Measurements from ENCODE around the gene MYH14.

Gene MYH14

GRCh38 chr19:50176775-50177174, 26.6 kb upstream of the MYH14 start:
- DNase-seq (ENCODE audit: low read depth, low spot score), result no peak
- in situ Hi-C loops (cut with HindIII; ENCODE audit: low sequenced_read_pairs), result no loop called here

GRCh38 chr19:50178320-50178719, 25.1 kb upstream of the MYH14 start:
- no peak overlapping the region for H3K4me3 ChIP-seq (ENCODE audit: low read depth, low read length)
- no peak for DNase-seq (ENCODE audit: low read depth, low spot score)
- no peak for TF ChIP-seq CTCF (IDR thresholded peaks at IDR 0.05; ENCODE audit: low read depth, low read length)
- in situ Hi-C loops (cut with HindIII; ENCODE audit: low sequenced_read_pairs), result no loop called here

More at GRCh38 chr19:50176775-50177174, 26.6 kb upstream of the MYH14 start:
- no peak for TF ChIP-seq CTCF (IDR thresholded peaks at IDR 0.05; ENCODE audit: low read depth, low read length)
- no peak overlapping the region for H3K4me3 ChIP-seq (ENCODE audit: low read depth, low read length)

GRCh38 chr19:50178859-50179537, 24.4 kb upstream of the MYH14 start:
- H3K4me3 ChIP-seq (ENCODE audit: low read depth, low read length), result no peak overlapping the region
- in situ Hi-C loops (cut with HindIII; ENCODE audit: low sequenced_read_pairs), result no loop called here
- no peak for DNase-seq (ENCODE audit: low read depth, low spot score)
- TF ChIP-seq CTCF (IDR thresholded peaks at IDR 0.05; ENCODE audit: low read depth, low read length), result no peak

GRCh38 chr19:50181121-50181520, 22.3 kb upstream of the MYH14 start:
- in situ Hi-C loops (cut with HindIII; ENCODE audit: low sequenced_read_pairs), result no loop called here
- DNase-seq (ENCODE audit: low read depth, low spot score), result no peak
- H3K4me3 ChIP-seq (ENCODE audit: low read depth, low read length), result no peak overlapping the region
- TF ChIP-seq CTCF (IDR thresholded peaks at IDR 0.05; ENCODE audit: low read depth, low read length), result no peak

- no peak for TF ChIP-seq CTCF (IDR thresholded peaks at IDR 0.05; ENCODE audit: low read depth, low read length)
These were observed 19.2 kb upstream of the MYH14 start for GRCh38 chr19:50184196-50184595.

GRCh38 chr19:50187937-50188336, 15.5 kb upstream of the MYH14 start:
- in situ Hi-C loops (cut with HindIII; ENCODE audit: low sequenced_read_pairs), result no loop called here
- TF ChIP-seq CTCF (IDR thresholded peaks at IDR 0.05; ENCODE audit: low read depth, low read length), result no peak

More at GRCh38 chr19:50184196-50184595, 19.2 kb upstream of the MYH14 start:
- no peak overlapping the region for H3K4me3 ChIP-seq (ENCODE audit: low read depth, low read length)
- in situ Hi-C loops (cut with HindIII; ENCODE audit: low sequenced_read_pairs), result no loop called here
- no peak for DNase-seq (ENCODE audit: low read depth, low spot score)

More at GRCh38 chr19:50187937-50188336, 15.5 kb upstream of the MYH14 start:
- no peak for DNase-seq (ENCODE audit: low read depth, low spot score)
- no peak overlapping the region for H3K4me3 ChIP-seq (ENCODE audit: low read depth, low read length)
